ENCODE results near the gene KANK3. TPM values are rescaled to one million over a fixed set of nuclear protein-coding genes. Genes with fewer than 3 reads are reported as not detected.
A peak's percentile ranks its signal among the peaks of the same experiment; 100 is the strongest.
"Not testable (repeated sequence)": the region's sequence is repeated elsewhere in the genome, so short reads cannot be mapped to it uniquely, and the experiment has no call there.

KANK3 gene
- total RNA-seq, 2 donors from 2014 or later, result 12.8 to 18.4 TPM

DNA sequence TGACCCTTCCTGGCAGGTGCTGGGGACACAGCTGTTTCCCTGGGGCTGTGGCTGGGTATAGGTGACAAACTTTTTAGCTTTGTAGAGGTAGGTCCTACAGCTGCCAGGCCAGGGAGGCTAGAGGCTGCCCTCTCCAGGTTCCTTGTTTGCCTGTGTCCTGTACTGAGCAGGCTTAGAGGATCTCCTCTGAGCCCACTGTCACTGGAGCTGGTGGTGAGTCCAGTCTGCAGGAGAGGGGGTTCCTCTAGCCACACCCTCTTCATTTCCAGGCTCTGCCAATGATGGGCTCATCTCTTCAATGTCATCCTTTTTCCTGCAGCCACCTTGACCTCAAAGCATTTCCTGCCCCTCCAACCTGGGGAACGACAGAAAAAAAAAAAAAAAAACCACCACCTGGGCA, 34.5 kb upstream of the KANK3 start:
- TF ChIP-seq, protein P1, sequence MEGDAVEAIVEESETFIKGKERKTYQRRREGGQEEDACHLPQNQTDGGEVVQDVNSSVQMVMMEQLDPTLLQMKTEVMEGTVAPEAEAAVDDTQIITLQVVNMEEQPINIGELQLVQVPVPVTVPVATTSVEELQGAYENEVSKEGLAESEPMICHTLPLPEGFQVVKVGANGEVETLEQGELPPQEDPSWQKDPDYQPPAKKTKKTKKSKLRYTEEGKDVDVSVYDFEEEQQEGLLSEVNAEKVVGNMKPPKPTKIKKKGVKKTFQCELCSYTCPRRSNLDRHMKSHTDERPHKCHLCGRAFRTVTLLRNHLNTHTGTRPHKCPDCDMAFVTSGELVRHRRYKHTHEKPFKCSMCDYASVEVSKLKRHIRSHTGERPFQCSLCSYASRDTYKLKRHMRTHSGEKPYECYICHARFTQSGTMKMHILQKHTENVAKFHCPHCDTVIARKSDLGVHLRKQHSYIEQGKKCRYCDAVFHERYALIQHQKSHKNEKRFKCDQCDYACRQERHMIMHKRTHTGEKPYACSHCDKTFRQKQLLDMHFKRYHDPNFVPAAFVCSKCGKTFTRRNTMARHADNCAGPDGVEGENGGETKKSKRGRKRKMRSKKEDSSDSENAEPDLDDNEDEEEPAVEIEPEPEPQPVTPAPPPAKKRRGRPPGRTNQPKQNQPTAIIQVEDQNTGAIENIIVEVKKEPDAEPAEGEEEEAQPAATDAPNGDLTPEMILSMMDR (IDR thresholded peaks at IDR 0.05), result no peak
- Histone ChIP-seq H3K27ac (no peak overlapping the region), H3K27me3 (no peaks in the 10 kb centered on the region), H3K36me3 (peaks cover 20% of the 10 kb centered on the region), H3K4me3 (no peak overlapping the region), H3K9me3 (peaks cover 0 to 6% of the 10 kb centered on the region in 2 donors), H3K4me1 (no peaks in the 10 kb centered on the region)
- DNase-seq (ENCODE audit: low spot score), result no peak

- H3K9me3 ChIP-seq; H3K4me1 ChIP-seq; H3K4me3 ChIP-seq; DNase-seq (ENCODE audit: low spot score); H3K27ac ChIP-seq; H3K27me3 ChIP-seq: not testable (repeated sequence)
- peaks cover 31% of the 10 kb centered on the region for H3K36me3 ChIP-seq
Measured at GRCh38 chr19:8376373-8376974, 33.4 kb upstream of the KANK3 start.

DNA sequence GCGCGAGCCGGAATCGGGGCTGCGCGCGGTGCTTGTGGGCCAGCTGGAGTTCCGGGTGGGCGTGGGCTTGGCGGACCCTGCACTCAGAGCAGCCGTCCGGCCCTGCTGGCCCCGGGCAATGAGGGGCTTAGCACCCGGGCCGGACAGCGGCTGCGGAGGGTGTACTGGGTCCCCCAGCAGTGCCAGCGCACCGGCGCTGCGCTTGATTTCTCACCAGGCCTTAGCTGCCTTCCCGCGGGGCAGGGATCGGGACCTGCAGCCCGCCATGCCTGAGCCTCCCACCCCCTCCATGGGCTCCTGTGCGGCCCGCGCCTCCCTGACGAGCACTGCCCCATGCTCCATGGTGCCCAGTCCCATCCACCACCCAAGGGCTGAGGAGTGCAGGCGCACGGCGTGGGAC, 32.7 kb upstream of the KANK3 start:
- not testable (repeated sequence) for H3K9me3 ChIP-seq; H3K27me3 ChIP-seq; H3K27ac ChIP-seq; H3K4me1 ChIP-seq; H3K4me3 ChIP-seq; DNase-seq (ENCODE audit: low spot score)
- peaks cover 39% of the 10 kb centered on the region for H3K36me3 ChIP-seq

DNA sequence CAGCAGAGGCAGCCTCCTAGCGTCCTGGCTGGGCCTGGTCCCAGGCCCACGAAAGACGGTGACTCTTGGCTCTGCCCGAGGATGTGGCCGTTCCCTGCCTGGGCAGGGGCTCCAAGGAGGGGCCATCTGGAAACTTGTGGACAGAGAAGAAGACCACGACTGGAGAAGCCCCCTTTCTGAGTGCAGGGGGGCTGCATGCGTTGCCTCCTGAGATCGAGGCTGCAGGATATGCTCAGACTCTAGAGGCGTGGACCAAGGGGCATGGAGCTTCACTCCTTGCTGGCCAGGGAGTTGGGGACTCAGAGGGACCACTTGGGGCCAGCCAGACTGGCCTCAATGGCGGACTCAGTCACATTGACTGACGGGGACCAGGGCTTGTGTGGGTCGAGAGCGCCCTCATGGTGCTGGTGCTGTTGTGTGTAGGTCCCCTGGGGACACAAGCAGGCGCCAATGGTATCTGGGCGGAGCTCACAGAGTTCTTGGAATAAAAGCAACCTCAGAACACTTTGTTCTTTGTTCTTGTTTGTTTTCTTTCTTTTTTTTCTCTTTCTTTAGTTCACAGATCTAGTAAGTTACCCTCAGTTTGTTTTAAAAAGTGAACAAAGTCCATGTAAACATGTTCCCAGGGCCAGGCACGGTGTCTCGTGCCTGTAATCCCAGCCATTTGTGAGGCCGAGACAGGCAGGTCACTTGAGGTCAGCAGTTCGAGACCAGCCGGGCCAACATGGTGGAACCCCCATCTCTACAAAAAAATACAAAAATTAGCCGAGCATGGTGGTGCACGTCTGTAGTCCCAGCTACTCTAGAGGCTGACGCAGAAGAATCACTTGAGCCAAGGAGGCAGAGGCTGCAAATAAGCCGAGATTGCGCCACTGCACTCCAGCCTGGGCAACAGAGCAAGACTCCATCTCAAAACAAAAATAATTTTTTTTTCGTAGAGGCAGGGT, 31.1 kb upstream of the KANK3 start:
- DNase-seq (ENCODE audit: low spot score), result peak; percentile 84
- peaks cover 55% of the 10 kb centered on the region for H3K36me3 ChIP-seq

GRCh38 chr19:8371011-8371804, 28.1 kb upstream of the KANK3 start:
- no peaks in the 10 kb centered on the region for H3K27me3 ChIP-seq
- H3K4me1 ChIP-seq, result peaks cover 0 to 32% of the 10 kb centered on the region in 2 donors
- TF ChIP-seq, protein P1 (IDR thresholded peaks at IDR 0.05), result no peak
- no peak for DNase-seq (ENCODE audit: low spot score)
- peak overlapping the region; percentile 24 to 44 for H3K27ac ChIP-seq
- H3K9me3 ChIP-seq, result no peaks in the 10 kb centered on the region
- H3K36me3 ChIP-seq, result peaks cover 74% of the 10 kb centered on the region
- H3K4me3 ChIP-seq, result no peak overlapping the region

More for the DNA sequence above, 31.1 kb upstream of the KANK3 start:
- no peaks in the 10 kb centered on the region for H3K9me3 ChIP-seq
- no peaks in the 10 kb centered on the region for H3K27me3 ChIP-seq
- H3K4me3 ChIP-seq, result no peak overlapping the region
- TF ChIP-seq, protein P1 (IDR thresholded peaks at IDR 0.05), result no peak
- peak overlapping the region in 1 of 2 donors; percentile 34 for H3K27ac ChIP-seq
- peaks cover 0 to 3% of the 10 kb centered on the region in 2 donors for H3K4me1 ChIP-seq

DNA sequence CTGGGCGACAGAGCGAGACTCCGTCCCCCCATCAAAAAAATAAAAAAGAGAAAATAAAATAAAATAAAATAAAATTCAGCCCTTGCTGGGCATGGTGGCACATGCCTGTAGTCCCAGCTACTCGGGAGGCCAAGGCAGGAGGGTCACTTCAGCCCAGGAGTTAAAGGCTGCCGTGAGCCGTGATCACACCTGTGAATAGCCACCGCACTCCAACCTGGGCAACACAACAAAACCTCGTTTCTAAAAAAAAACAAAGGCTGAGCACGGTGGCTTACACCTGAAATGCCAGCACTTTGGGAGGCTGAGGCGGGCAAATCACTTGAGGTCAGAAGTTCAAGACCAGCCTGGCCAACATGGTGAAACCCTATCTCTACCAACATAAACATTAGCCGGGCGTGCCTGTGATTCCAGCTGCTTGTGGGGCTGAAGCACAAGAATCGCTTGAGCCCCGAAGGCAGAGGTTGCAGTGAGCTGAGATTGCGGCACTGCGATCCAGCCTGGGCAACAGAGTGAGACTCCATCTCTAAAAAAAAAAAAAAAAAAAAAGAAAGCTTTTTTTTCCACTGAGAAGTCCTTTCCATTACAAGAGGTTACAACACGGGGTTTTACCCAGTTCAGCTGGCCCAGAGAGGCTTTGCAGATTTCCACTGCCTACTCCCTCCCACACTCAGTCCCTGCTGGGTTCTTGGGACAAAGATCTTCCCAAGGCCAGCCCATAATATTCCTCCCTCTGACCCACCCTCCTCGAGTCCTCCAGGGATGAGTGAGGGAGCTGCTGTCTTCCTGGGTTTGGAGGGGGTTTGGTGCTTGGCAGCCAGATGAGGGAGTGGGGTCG, 27.3 kb upstream of the KANK3 start:
- peak; percentile 75 for DNase-seq (ENCODE audit: low spot score)
- TF ChIP-seq, protein P1 (IDR thresholded peaks at IDR 0.05), result no peak
- Histone ChIP-seq H3K4me3 (no peak overlapping the region), H3K9me3 (no peaks in the 10 kb centered on the region), H3K4me1 (peaks cover 0 to 40% of the 10 kb centered on the region in 2 donors), H3K36me3 (peaks cover 82% of the 10 kb centered on the region), H3K27me3 (no peaks in the 10 kb centered on the region), H3K27ac (peak overlapping the region; percentile 24 to 44)
